22Rv1 (cell line): Measurements from ENCODE around the gene PAAF1.

Experiments used
- CTCF ChIP-seq: fragments of 450-650 bp; IDR thresholded peaks from 2 replicates; pipeline ENCODE4 v1.5.1; 2017; ENCODE audit warnings: mild to moderate bottlenecking
- ZFX ChIP-seq: fragments of 450-650 bp; IDR thresholded peaks from 2 replicates; pipeline ENCODE4 v1.6.1; 2017; ENCODE audit warnings: antibody characterized with exemption, borderline replicate concordance

DNA sequence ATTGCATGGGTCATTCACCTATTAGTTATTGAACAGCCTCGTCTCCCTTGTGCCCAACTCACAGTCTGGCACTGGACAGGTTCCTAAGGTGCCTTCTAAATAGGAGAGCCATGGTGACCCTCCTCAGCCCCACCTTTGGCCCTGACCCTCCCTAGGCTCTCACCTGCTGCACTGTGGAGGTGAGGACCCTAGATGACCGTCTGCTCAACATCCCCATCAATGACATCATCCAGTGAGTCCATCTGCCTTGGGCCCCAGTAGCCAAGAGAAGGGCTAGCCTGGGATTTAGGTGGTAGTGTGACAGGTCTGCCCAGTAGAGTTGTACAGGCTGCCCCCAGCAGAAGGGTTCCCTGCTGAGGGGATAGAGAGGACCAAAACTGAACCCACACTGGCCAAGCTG, 92.3 kb downstream of the PAAF1 start:
- no peak for TF ChIP-seq CTCF
- TF ChIP-seq ZFX, result no peak
